NCI-H345 treated with DMSO at 0.1 percent for 48 hours (cell line): Measurements from ENCODE around the gene CELF4.

Source experiments
- DNase-seq: peaks from one replicate; lab custom pipeline; 2025; ENCODE audit not compliant: unreplicated experiment; lab: John Stamatoyannopoulos, UW

The CELF4 gene

DNA sequence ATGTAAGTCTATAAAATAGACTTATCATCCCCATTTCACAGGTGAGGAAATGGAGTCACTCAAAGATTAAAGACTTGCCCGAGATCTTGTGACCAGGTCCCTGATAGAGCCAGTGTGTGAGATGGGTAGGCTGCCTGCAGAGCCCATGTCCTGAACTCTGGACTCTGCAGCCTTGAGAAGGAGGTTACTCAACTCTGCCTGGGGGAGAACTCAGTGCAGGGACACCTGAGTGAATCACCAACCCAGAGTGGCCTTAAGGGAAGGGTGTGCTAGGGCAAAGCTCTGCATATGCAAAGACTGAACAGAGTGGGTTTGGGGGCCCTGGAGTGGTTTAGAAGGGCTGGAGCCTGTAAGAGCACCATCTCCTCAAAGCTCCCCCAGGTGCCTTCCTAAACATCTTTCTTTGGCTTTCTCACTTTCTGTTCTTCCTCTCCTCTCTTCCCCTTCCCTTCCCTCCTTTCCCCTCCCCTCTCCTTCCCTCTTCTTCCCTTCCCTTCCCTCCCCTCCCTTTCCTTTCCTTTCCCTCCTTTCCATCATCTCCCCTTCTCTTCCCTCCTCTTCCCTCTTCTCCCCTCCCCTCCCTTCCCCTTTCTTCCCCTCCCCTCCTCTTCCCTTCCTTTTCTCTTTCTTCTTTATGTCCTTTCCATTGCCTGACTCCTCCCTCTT, 67.6 kb downstream of the CELF4 start:
- no peak for DNase-seq

DNA sequence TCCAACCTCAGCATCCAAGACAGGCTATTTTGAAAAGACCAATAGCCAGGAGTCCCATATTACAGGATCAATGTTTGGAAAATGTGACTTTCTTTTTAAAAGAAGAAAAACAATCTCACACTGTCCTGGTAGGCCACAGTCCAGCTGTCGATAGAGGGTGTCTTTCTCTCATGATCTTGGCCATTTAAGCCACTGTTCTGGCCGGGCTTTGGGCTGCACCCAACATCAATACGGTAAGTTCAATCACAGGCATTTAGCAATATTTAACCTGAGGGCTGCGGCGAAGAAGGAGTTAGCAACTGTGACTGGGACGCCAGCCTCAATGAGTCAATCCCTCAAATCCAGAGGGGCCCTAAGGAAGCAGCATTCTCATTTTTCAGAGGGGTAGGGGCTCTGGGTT, 69.0 kb downstream of the CELF4 start:
- DNase-seq: no peak

DNA sequence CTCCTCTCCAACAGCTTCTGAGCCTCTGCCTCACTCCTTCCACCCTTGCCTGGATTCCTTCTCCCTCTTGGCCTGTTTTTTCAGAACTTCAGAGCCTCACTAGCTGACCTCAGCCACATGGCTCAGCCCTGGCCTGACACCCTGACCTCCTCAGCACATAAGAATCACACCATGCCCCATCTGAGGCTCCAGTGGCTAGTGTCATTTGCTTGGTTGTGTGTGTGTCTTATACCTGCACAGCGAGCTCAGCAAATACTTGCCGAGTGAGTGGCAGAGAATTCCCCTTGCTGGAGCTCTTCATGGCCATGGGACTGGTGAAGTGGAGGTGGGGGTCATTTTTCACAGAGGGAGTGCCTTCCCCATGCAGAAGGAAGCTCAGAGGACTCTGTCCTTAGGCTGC, 70.2 kb downstream of the CELF4 start:
- DNase-seq: no peak

DNA sequence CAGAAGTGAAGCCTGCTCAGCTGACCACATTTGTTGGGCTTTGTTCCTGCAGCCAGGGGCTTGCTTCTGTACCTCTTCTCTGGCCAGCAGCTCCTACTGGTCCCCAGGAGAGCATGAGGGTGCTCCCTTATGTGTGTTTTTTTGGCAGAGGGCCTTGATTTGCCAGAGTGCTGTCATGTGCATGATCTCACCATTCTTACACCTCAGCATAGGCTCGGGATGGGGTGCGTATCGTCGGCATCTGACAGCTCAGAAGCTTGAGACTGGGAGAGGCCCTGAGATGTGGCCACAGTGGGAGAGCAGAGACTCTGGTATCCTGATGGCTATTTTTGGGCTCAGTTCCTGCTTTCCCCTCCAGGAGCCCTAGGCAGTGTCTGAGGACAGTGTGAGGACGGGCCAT, 71.2 kb downstream of the CELF4 start:
- DNase-seq: no peak

DNA sequence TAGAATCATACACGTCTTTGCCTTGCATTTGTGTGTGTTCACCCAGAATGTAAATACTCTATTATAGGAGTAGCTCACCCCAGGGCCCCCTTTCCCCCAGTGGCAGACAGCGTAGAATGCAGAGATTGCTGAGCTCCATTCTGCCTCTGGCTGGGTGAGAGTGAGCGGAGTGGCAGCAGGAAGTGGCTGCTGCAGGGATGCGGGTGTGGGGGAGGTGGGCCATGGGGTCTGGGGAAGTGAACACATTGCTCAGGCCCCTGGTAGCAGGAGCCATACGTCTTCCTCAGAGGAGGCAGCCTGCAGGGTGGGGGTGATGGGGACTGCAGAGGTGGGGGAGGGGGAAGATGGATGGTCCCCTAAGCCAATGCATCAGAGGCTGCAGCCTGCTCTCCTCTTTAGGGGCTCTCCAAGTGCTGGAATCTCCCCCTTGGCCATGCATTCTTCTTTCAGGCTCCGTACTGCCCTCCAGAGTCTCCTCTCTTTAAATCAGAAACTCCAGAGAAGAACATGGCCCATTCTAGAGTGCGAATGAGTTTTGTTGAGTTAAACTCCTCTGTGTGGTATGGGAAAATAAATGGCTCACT, 72.2 kb downstream of the CELF4 start:
- DNase-seq: no peak

DNA sequence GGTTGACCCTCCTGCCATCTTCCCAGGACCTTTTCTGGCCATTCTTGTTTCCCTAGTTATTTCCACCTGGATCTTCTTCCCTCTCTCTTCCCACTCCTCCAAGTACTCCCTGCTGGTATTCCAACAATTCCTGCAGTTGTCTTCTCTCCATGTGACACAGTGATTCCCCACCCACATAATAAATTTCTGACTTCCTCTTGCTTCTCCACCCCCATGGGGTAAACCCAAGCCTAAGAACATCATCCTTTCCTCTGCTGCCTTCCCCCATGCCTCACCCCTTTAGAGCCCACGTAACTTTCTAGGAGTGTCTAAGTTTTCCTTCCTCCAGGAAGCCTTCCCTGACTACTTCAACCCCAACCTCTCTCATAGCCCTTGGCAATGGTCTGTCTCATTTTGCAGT, 72.6 kb downstream of the CELF4 start:
- no peak for DNase-seq

DNA sequence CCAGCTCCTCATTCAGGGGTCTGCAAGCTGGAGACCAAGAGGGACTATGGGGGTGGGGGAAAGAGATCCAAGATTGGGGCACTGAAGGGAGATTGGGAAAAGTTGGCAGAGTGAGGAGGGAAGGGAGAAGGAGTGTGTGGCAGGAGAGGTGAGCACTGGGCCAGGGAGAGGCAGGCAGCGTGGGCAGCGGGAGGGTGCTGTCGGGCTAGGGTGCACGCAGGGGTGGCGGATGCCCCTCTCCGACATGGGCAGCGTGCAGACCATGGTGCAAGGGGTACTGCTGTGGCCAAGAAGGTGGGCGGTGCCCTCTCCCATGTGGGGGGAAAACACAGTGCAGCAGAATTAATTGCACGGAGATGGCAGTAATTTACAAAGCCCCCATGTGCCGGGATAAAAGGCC, 74.1 kb downstream of the CELF4 start:
- no peak for DNase-seq

DNA sequence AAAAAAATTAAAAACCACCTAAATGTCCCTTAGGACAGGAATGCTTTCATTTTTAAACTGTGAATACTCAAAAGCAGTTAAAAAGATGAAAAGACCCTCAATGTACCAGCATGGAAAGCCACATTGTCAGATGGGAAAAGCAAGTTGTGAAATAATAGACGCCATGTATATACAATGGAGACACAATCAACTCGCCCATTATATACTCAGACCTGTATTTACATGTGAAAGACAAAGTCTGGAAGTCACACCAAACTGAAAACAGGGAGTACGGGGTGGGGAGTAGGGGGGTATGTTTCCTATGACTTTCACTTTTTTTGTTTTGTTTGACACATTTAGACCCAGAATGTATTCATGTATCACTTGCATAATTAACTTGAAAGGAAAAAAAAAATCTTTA, 75.6 kb downstream of the CELF4 start:
- DNase-seq: no peak

DNA sequence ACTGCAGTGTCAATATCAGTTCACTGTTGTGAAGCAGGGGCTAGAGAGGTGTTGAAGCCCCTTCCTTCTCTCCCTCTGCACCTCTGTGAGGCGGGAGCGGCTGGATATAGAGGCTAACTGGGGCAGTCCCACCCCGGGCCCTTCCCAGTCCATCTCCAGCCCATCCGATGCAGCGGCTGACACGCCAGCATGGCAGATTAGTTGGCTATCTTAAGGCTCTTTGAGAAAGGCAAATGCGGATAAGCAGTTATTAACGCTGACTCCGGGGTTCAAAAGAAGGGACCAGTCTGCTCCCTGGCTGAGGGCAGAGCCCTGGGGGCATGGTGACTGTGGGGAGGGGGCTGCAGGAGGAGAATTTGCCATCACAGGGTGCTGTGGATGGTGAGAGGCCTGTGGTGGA, 76.6 kb downstream of the CELF4 start:
- DNase-seq: no peak

DNA sequence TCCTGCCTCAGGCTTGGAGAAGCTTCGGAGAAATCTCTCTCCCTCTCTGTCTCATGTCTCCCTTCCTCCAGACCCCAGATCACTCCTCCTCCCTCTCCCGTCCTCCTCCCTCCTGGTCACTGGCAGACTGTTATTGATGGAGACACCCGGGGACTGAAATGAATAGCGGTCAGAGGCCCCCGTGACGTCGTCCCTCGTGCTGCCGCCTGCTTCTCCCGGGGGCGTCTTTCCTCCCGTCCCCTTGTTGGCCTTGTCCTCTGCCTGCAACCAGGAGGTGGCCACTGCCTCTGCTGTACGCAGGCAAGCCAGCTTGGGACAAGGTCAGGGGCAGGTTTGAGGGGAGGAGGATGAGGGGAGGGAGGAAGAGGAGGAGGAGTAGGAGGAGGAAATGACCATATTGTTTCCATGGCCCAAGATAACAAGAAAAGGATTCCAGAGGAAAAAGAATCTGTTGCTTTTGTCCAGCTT, 78.2 kb downstream of the CELF4 start:
- no peak for DNase-seq

DNA sequence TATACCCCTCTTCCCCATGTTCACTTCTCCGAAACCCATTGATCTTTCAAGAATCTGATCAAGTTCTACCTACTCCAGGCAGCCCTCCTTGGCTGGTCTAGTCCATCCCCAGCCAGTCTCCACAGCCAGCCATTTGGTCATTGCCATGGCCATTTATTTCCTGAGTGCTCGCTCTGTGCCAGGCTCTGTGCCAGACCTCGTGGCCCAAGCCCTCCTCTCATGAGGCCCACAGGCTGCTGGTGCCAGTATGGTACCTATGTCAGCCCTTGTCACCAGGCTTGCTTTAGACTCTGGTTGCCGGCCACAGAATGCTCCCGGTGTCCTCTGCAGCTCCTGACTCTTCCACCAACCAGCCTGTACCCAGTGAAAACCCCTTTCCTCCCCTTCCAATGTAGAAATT, 78.8 kb downstream of the CELF4 start:
- no peak for DNase-seq

DNA sequence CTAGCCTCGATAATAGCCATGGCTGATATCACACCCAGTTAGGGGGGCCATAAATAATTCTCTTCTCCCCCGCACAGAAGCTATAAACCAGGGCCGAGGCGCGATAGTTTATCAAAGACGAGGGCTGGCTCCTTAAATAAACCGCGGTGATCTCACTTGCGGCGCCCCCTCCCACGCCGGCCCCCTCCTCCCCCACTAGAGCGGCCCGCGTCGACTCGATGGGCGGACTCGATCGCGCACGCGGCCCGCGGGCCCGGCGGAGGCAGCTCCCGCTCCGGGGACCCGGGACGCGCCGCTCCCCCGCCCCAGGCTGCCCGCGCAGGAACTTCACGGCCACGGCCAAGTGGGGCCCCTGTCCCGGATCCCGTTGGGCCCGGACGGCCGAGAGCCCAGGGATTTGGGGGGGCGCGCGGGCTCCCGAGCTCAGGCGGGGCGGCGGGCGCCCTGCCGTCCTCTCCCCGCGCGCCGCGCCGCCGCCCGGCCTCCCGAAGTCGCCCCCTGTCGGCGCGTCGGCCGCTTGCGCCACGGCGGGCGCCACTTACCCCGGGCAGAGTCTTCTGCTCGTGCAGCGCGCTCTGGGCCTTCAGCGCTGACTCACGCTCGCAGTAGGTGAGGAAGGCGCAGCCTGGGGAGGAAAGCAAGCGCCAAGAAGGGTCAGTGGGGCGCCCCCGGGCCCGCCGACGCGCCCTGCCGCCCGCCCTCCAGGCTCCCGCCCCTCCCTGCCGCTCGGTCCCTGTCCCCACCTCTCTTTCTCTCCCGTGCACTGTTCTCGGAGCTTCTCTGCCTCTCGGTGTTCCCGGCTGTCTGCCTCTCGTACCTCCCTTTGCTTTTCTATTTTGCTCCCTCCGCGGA, 80.4 kb downstream of the CELF4 start:
- peak; percentile 21 for DNase-seq

DNA sequence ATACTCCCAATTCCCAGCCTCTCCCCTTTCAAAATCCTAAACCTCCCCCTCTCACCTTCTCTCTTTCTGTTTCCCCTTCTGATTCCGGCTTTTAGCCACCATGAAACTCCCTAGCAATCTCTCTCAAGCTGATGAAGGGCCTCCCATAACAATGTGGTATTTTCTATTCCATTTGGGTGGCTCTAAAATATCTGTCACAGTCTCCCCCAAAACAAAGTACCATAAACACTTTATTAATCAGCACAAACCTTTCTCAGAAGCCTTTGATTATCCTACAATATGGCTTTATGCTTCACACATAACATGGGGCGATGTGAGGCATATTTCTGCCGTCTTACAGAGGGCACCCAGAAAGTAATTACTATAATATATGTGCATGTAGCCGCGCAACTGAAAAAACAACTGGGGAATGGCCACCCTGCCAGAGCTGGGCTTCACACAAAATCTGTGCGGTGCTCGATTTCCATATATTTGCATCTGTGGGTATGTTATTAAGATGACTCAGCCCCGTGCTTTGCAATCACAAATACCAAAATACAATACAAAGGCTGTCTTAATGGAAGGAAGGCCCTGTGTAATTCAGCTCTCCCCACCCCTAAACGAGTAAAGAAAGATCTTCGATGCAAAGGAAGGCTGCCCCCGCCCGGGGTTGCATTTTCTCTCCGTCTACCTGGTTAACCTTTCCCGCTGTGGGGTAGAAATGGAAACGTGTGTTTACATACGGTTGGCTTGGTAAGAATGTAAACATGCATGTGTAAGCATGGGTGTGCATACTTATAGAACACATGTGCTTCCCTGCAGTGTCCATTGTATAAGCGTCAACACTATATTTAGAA, 81.4 kb downstream of the CELF4 start:
- DNase-seq: no peak

DNA sequence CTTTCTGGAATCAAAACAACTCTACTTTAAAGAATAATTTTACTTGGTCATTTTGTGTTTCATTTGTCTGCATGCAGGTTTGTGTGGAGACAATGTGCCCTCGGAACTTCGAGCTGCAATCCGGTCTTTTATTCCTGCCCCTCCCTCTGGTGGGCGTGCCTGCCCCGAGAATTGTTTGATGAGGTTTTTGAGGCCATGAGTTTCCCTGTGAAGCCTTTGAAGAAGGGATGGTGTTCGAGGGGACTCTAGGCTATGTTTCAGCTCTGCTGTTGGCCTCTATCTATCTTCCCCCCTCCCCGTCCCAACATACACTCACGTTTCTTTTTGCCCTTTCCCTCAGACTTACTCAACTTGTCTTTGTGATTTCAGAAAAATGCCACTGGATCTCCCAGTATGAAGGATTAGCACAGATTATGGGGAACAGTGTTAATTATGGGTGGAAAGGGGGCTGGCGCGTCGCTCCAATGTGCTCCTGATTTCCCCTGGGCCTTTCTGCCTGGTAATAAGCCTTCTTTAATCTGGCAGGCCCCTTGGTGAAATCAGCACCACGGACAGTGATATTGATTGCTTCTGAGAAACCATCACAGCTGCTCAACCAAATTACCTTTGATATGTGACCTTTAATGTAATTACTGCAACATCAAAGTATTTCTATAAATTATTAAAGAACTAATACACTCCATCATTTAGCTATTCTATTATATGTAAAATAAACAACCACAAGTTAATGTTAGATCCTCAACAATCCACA, 82.2 kb downstream of the CELF4 start:
- no peak for DNase-seq

DNA sequence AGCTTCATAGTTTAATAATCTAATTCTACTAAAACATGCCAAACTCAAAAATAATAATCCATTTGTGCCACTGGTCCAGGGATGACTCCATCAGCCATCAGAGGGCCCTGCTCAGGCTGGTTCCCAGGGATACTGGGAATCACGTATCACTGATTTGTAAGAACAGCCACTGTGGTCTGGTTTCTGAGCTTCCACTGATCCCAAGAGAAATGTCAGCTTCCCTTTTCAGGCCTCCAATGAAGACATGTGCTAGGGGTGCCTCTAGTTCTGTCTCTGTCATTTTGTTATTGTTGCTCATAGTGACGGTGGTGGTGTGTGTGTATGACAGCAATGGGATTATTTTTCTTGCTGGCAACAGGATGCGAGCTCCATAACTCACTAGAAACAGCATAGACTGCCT, 83.2 kb downstream of the CELF4 start:
- no peak for DNase-seq

DNA sequence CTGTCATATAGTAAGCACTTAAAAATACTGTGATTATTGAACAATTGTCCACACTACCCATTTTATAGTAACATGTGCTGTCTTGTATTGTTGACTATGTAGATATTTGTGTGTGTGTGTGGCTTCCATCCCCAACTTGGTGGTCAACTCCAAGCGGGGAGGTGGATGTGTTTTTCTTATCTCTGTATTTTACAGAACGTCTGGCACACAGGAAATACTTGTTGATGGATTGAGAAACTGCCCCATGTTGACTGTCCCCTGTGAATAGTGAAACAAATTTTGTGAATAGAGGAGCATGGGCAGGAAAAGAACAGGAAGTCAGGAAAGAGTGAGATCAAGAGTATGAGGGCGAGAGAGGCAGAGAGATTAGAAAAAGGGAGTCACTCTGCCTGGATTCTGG, 83.6 kb downstream of the CELF4 start:
- no peak for DNase-seq

DNA sequence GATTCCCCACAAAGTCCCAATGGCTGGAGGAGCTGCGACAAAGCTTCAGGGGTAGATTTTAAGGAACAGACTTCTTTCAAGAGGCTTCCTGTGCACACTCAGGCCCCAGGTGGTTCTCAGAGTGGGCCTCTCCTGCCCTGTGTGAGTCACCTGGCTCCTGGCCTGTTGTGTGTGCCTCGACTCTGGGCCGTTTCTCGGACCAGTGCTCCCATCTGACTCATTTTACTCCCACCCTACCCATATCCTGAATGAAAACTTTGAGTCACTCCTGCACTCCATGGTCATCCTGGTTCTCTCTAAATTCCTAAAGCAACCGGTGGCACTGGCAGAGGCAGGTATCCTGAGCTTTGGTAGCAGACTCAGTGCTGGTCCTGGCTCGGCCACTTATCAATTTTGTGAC, 84.1 kb downstream of the CELF4 start:
- DNase-seq: no peak

DNA sequence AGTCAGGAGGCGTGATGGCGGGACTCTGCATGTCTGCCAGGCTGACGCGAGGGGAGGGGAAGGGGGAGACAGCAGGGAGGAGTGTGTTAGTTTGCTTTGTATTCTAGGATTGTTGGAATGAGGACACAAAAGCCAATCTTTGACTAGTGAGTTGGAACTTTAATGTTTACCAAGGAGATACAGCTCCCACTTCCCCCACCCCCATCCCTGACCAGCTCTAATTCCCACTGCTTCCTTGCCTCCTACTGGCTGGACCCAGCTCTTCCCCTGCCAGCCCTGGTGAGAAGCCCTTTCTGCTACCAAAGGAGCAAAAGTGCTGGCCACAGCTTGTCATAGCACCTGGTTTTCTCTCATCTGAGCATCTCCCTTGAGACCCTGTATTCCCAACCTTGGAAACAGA, 84.5 kb downstream of the CELF4 start:
- no peak for DNase-seq

DNA sequence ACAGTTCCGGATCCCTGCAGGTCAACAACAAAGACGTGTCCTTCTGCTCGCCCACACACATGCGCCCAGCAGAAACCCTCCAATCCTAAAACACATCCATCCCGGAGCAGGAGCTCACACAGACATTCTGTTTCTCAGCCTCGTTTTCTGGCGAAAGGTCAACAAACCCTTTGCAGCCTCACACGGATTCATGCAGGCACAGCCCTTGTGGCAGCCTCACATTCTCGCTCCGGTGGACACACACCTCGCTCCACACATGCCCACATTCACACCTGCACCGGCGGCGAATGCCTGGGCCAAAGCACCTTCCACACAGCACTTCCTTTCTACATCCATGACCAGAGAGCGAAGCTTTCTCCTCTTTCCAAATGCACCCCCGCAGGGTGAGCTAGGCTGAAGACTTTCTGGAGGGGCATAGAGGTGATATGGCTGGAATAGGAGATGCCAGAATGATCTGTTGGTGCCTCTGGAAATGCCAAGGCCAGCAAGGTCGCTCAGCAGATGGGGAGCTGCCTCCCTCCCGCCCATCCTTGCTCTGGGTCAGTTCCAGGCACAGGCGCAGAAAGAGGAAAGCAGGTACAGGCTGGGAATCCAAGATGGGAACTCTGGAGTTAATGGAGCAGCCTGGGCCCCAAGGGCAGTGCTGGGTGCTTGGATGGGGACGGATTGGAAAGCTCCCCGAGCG, 88.8 kb downstream of the CELF4 start:
- DNase-seq: no peak

DNA sequence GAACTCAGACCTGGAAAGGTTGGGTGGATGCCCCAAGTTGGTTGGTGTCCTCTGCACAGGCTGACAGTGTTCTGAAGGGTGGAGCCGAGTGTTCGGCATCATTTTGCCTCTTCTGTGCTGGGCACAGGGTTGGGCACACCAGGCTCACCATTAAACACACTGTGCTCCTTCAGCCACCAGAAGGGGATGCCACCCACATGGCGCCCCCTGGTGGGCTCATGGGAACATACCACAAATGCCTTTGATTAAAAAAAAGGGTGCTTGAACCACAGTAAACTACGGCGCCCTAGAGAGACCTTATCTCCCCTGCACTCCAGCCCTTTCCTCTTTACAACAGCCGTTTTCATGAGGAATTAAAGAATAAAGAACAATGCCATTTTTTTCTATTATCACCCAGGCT, 89.4 kb downstream of the CELF4 start:
- DNase-seq: peak; percentile 10
